Epithelial cell of esophagus (primary cell): ENCODE measurements around the gene GALNT7.

Source experiments
- DNase-seq: peaks from one replicate; pipeline ENCODE4 v3.0.0; 2010; ENCODE audit warnings: low read depth
- H3K4me3 ChIP-seq: 2 replicates; pipeline ENCODE4 v1.5.1; 2011; ENCODE audit warnings: mild to moderate bottlenecking, low read length, control low read depth
- TF ChIP-seq, protein P1 (sequence below): IDR thresholded peaks from 2 replicates; pipeline ENCODE4 v1.5.1; 2011; ENCODE audit warnings: low read depth, mild to moderate bottlenecking, low read length, control low read depth, inconsistent platforms; ENCODE audit not compliant: insufficient read depth; ENCODE audit errors: missing control alignments

GALNT7 gene

DNA sequence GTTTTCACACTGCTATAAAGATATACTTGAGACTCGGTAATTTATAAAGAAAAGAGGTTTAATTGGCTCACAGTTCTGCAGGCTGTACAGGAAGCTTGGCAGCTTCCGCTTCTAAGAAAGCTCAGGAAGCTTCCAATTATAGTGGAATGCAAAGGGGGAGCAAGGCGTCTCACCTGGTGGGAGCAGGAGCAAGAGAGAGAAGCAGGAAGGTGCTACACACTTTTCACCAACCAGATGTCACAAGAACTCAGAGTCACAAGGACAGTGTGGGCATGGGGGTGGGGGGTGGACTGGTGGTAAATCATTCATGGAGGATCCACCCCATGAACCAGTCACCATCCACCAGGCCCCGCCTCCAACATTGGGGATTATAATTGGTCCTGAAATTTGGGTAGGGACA, 142.8 kb downstream of the GALNT7 start:
- no peak overlapping the region for H3K4me3 ChIP-seq
- DNase-seq = no peak
- TF ChIP-seq, protein P1, sequence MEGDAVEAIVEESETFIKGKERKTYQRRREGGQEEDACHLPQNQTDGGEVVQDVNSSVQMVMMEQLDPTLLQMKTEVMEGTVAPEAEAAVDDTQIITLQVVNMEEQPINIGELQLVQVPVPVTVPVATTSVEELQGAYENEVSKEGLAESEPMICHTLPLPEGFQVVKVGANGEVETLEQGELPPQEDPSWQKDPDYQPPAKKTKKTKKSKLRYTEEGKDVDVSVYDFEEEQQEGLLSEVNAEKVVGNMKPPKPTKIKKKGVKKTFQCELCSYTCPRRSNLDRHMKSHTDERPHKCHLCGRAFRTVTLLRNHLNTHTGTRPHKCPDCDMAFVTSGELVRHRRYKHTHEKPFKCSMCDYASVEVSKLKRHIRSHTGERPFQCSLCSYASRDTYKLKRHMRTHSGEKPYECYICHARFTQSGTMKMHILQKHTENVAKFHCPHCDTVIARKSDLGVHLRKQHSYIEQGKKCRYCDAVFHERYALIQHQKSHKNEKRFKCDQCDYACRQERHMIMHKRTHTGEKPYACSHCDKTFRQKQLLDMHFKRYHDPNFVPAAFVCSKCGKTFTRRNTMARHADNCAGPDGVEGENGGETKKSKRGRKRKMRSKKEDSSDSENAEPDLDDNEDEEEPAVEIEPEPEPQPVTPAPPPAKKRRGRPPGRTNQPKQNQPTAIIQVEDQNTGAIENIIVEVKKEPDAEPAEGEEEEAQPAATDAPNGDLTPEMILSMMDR = no peak

DNA sequence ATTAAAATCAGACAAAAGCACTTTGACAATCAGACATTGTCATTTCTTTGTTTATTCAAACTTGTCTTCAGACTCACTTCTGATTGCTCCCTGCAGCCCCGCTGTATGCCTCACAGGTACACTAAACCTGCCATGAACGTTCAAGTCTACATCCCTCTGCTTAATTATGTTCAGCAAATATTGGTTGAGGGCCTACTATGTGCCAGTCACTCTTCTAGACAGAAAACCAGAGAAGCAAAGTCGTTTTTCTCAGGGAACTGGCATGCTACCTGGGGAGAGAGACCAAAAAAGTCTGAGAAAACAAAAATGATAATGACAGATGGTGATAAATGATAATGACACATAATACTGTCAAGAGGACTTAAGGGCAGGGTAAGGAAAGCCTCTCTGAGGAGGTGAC, 146.1 kb downstream of the GALNT7 start:
- TF ChIP-seq, protein P1 = no peak
- no peak for DNase-seq
- H3K4me3 ChIP-seq = no peak overlapping the region

DNA sequence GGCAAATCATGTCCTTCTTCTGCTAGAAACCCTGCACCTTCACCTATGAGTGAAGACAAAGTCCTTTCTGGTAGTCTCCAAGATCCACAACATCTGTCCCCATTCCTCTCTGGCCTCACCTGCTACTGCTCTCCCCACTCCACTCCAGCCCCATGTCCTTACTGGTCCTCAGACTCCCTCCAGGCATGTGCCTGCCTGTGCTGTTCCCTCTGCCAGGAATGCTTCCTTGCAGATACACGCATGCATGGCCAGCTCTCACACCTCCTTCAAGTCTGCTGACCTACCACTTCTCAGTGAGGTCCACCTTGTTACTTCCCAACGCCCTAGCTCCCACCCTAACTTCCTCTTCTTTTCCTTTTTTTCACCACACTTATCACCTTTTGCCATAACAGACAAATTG, 147.4 kb downstream of the GALNT7 start:
- peak; percentile 63 for DNase-seq
- TF ChIP-seq, protein P1 = no peak
- H3K4me3 ChIP-seq = no peak overlapping the region

DNA sequence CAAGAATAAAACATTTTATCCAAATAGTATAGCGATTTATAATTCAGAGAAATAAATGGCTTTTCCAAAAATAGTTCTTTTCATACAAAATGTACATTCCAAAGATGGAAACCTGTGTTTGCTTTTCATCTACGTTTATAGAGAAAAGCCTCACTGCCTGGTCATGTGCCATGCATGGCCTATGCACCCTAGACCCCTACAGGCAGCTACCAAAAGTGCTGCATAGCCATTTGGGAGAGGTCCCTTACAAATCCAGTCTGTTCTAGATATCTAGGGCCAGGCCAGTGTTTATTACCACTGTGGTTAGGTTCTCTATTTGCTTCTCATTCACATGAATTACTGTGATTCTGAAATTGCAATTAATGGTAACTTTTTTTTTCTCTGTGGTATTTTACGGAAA, 148.4 kb downstream of the GALNT7 start:
- H3K4me3 ChIP-seq = no peak overlapping the region
- DNase-seq = no peak
- TF ChIP-seq, protein P1 = peak; percentile 22

DNA sequence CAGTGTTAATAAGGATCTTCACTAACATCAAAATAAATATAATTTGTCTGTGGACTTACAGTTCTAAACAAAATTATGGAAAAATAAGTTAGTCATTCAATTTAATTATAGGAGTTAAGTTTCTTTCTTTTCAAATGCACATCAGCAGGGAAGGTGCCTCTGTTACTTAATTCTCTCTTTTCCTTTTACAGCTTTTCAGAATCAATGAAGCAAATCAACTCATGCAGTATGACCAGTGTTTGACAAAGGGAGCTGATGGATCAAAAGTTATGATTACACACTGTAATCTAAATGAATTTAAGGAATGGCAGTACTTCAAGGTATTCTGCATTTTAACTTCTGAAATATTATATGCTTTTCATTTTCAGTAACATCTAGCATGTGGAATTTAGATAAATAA, 149.6 kb downstream of the GALNT7 start:
- no peak overlapping the region for H3K4me3 ChIP-seq
- no peak for DNase-seq
- TF ChIP-seq, protein P1 = no peak

DNA sequence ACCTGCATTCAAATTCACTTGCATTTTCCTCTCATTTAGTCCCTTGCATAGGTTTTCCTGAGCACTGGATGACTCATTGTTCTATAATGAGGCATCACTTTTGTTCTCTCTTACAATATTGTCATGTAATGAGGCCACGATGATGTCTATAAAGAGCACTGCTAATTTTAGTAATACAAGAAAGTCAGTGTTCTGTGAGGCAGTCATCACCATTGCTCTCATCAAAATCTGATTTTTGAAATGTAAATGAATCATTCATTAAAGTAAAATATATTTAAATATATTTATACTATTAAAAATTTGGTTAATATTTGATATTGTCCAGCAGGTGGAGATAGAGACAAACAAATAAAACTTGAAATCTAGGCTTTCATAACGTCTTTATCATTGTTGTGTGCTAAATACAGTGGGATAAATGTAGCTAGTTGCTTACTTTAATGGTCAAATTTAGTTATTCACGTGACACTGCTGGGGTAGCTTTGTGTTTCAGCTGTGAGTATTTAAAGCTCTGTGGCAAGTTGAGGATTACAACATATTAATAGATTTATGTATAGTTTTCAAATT, 150.1 kb downstream of the GALNT7 start:
- DNase-seq = peak; percentile 72
- TF ChIP-seq, protein P1 = peak; percentile 16
- H3K4me3 ChIP-seq = no peak overlapping the region

DNA sequence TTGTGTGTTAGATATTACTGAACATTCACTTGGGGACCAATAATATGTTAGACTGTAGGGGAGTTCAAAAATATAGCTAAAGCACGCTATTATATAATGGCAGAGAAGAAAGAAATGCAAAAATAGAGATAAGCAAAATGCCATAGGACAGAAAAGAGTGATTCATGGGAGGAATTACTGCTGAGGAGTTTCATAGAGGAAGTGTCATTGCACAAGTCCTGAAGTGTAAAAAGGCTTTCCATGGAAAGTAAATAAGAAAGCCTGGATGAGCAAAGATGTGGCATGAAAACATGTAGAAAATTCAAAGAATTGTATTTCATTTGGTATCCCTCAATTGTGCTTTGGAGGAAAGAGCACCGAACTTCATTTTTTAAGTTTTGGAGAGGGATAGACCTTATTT, 151.1 kb downstream of the GALNT7 start:
- peak; percentile 61 for DNase-seq
- H3K4me3 ChIP-seq = no peak overlapping the region
- TF ChIP-seq, protein P1 = no peak
